NCI-H524 (cell line): Measurements from ENCODE around the gene BABAM2.

Experiments used
- DNase-seq, 2 experiments: peaks; one replicate each; lab custom pipeline; 2025; lab: John Stamatoyannopoulos, UW

The BABAM2 gene

DNA sequence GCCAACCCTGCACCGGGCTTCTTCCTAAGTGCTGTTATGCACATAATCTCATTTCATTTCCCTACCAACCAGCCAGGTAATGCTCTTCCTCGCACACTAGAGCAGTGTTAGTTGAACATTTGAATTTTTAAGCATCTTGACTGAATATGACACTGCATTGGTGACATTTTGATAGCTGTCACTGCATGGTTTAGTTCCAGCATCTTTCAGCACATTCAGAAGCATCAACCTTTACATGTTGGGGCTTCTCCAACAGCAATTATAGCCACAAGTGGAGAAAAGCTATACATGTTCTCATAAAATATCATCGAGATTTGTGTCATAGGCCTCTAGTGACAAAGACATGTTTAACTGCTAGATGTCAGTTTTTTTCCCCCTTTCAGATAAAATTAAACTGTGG lies 272.0 kb downstream of the BABAM2 start:
- DNase-seq, result no peak

DNA sequence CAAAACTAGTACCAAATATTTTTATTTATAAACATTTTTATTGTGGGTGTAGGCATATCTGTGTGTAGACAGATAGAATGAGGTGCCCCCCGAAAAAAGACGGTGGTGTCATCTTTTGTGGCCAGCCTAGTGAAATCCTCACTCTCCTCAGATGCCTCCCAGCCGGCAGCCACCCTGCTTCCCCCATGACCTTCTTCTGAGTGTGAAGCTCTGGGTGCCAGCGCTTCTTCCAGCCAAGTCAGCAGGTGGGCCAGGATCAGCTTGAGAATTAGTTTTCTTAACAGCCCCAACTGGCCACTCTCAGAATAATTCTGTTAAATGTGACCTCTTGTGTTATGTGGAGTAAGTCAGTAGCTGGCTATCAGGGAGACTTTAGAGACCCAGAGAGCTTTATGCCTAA lies 272.5 kb downstream of the BABAM2 start:
- DNase-seq, result peak in 1 of 2 experiments; percentile 26

DNA sequence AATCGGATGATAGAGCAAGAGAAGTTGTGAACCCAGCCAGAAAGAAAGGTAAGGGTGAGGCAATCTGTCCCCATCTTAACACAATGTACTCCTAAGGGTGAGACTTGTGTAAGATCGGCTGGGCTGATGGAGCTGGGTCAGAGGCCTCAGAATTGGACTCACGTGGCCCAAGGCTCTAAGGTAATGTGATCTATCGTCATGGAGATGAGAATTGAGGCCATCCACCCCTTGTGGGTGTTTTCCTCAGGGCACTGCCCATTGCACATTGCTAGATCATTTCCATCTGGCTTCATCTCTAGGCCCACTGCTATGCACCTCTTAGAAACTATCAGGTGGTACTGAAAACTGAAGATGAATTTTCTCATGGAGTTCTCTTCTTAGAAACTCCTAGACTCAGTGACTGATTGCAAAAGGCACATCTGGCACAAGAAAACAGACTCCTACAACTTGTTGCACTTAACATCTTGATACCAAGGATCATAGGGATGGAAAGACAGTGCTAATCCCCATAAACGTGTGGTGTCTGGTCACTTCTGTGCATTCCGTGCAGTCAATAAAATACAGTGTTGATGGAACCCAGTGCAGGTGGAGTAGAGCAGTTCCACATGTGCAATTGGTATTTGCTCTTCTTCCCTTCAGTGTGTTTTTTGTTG lies 273.2 kb downstream of the BABAM2 start:
- no peak for DNase-seq

DNA sequence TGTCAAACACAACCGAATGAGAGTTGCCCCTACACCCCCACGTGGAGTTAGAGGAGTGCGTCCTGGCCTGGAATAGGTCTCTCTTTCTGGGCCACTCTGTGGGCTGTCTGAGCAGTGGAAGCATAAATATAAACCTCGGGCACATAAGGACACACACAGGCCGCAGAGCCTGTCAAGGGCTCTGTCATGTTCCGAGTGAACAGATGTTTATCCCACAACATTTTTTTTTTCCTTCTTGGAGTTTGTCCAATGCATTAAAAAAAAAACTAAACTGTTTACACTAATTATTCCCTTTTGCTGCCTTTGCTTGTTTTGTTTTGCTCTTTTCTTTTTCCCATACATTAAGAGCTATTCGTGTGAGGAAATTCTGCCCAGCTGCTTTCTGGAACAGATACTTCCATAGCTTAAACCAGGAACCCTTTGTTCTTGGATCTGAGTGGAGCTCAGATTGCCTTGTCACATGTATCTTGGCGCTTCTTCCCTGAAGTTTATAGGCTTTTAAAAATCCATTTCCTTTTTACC lies 273.8 kb downstream of the BABAM2 start:
- DNase-seq, result peak in 1 of 2 experiments; percentile 57

DNA sequence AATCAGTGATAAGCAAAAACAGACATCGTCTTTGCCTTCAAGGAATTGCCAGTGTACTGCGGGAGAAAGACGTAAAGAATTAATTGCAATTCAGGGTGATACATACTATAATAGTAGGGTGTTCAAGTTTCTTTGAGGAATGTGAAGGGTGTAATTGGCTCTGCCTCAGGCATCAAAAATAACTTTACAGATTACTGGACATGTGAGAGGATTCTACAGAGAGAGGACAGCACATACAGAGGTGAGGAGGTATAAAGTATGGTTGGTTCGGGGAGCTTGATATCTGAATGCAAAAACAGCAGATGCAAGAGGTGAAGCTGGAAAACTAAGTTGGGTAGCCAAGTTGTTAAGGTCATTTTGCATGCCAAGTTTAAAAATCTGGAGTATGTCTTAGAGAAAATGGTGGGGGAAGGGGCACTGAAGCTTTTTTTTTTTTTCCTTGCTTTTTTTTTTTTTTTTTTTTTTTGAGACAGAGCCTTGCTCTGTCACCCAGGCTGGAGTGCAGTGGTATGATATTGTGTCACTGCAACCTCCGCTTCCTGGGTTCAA lies 274.6 kb downstream of the BABAM2 start:
- no peak for DNase-seq

DNA sequence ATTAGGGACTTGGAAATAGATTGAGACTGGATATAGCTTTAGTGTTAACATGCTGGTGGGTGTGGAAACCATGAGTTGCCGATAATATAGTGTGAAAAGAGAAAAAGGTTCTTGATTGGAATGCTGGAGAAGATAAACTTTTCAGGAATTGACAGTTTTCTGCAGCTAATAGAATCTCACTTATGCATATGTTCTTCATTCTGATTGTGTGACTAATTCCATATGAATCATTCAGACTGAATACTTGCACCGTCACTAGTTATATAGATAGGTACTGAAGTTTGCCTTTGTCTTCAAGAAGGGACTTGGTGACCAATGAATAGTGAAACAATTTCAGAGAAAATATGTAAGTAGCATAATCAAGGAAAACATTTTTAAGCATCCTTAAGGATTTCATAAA lies 276.4 kb downstream of the BABAM2 start:
- no peak for DNase-seq

DNA sequence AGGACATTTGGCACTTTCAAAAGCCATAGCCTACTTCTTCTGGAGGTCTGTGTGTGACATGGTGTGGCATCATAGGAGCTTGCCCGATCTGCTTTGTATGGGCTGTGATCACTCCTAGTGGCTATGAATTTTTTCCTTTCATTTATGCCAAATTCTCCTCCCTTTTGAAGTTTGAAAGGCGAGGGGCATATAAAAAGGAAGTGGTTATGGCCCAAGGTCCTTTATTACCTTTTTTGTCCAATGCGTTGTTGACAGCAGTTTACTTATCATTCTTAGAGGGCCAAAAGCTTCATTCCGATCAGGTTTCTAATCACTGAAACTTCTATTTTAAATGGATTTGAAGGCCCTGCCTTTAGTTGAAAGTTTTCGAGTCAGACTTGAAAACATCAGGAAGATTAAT lies 277.8 kb downstream of the BABAM2 start:
- no peak for DNase-seq

DNA sequence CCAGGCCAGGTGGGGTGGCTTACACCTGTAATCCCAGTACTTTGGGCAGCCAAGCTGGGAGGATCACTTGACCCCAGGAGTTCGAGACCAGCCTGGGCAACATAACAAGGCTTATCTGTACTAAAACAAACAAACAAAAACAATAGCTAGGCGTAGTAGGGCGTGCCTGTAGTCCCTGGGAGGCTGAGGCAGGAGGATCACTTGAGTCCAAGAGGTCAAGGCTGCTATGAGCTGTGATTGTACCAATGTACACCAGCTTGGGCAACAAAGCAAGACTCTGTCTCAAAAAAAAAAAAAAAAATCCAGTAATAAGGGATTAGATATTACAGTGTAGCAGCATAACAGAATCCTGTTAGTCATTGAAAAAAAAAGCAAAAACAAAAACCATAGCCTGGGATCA lies 279.0 kb downstream of the BABAM2 start:
- no peak for DNase-seq

DNA sequence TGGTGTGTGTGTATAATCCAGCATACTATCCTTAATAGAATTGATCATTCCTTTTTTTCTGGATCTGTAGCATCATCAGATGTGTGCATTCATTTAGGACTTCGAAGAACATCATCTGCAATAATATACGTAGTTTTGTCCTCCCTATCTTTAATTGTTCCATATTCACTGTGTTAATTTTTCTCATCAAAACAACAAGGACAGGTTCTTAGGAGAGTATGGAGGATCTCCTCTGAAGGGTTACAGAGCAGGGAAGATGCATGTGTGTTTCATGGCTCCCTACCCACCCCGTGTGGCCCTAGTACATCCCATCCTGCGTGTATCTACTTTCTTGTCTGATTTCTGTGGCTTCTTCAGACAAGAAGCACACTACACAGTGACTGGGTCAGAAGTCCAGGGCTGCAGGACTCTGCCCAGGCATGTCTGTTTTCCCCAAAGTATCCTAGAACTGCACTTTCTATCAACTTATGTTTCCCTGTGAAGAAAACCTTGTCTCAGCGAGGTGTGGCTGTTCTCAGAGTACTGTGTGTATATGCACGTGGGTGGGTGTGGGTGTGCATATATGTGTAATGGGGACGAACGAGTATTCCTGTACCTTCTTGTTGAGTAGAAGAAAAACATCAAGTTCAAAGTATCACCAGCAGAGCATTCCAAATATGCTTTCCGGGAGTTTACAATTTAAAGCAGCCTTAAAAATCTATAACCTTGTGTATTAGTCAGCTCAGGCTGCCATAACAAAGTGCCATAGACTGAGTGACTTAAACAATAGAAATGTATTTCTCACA lies 281.8 kb downstream of the BABAM2 start:
- DNase-seq, result no peak

DNA sequence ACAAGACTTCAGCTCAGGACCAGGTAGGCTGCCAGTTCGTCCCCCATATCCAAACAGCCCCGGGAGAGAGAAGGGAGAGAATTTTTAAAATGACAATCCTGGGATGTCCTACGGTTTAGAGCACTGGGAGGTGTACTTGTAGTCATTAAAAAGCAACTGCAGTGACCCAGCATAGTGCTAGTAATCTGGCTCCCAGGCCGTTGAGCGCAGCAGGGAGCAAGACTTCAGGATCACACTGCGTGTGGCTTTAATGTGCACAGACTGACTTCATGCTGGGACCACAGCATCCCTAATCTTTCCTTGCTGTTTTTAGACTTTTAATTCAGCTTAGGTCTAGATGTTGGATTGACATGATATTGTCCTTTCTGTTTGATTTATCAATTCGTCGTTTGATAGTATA lies 282.8 kb downstream of the BABAM2 start:
- no peak for DNase-seq

DNA sequence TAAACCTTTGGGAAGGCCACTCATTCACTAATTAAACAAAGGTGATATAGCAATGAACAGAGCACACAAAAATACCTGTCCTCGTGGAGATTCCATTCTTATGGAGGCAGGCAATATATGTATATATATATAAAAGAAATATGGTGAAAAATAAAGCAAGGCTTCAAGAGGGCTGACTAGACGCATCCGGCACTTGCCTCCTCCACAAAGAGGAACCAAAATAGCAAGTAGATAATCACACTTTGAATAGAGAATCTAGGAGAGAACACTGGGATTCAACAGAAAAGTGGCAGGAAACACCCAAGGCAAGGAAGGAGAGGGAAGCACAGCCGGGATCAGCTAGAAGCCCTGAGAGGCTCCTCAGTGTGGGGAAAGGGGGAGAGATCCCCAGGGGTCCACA lies 283.7 kb downstream of the BABAM2 start:
- DNase-seq, result no peak

DNA sequence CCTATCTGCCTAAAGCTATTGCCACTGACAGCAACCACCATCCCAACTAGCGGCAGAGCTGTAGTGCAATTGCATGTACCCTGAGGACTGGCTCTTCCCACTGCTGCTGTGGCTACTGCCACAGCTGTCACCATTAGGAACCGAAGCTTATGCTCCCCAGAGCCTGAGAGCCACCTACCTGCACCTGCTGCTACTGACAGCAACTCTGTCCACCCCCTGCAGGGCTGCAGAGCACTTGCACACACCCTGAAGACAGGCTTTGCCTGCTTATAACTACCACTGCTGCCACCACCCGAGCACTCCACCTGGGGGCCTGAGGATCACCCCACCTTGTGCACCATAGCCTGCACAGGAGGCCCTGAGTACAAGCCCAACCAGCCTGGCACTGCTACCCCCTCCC lies 284.5 kb downstream of the BABAM2 start:
- peak; percentile 51 to 82 for DNase-seq

DNA sequence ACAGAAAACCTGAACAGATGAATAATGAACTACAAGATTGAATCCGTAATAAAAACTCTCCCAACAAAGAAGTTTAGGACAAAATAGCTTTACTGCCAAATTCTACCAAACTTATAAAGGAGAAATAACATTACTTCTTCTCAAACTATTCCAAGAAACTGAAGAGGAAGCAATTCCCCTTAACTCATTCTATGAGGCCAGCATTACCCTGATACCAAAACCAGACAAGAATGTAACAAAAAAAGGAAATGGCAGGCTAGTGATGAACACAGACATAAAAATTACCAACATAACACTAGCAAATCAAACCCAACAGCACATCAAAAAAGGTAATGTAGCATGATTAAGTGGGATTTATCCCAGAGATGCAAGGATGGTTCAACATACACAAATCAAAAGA lies 288.4 kb downstream of the BABAM2 start:
- DNase-seq, result no peak

DNA sequence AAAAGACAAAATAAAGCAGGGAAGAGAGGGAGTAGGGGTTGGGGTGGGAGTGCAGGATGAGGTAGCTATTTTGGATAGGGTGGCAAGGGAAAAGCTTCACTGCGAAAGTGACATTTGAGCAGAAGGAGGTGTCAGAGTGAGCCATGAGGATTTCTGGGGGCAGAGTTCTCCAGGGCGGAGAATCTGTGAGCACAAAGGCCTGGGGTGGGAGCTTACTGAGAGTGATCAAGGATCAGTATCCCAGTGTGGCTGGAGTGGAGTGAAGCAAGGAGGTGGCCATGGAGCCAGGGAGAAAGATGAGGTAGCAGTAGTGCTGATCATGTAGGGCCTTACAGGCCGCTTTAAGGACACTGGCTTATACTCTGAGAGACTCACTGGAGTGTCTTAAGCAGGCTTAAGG lies 291.3 kb downstream of the BABAM2 start:
- DNase-seq, result peak in 1 of 2 experiments; percentile 20

DNA sequence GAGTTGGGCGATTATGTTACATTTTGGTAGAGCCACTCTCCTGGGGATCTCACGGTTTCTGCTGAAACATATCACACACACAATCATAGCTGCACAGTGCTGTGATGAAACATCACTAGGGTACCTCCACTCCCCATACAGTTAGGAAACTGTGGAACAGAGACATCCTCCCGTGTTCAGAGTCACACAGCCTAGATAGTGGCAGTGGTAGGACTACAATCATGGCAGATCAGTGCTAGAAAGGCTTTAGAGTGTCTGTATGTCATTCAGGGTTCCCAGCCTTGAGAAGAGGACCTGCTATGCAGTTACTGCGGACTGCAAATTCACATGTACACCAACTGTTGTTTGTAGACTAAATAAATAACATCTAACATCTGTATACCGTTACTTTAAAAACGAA lies 291.8 kb downstream of the BABAM2 start:
- DNase-seq, result no peak

DNA sequence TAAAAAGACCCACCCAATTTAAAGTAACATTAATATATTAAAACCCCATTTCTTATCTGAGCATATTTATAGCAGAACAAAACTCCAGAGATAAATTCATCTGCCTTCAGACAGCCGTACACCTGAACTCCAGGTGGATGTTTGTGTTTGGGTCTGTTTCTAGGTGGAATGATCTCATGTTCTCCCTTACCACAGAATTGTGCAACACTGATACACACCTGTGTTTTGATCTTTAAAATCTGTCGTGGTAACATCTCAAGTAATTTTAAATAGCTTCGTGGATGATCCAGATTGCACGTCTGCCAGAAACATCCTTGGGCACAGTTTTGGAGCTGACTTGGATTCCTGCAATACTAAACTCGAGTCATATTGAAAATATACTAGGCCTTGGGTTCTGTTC lies 294.6 kb downstream of the BABAM2 start:
- DNase-seq, result no peak

DNA sequence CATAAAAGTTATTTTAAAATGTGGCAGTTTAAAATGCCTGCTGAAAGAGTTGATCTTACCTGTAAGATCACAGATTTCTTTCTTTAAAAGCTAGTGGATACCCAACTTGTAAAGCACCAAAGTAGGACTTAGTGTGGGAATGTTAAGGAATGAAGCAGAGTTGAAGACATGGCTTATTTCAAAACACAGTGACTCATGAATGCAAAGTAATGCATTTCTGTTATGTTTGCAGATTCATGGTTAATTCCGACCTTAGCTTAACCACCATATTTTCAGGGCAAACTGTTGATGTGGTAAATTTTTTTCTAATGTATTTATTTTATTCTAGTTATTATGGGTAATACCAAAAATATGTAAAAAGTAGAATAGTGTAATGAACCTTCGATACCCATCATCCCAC lies 295.4 kb downstream of the BABAM2 start:
- no peak for DNase-seq

DNA sequence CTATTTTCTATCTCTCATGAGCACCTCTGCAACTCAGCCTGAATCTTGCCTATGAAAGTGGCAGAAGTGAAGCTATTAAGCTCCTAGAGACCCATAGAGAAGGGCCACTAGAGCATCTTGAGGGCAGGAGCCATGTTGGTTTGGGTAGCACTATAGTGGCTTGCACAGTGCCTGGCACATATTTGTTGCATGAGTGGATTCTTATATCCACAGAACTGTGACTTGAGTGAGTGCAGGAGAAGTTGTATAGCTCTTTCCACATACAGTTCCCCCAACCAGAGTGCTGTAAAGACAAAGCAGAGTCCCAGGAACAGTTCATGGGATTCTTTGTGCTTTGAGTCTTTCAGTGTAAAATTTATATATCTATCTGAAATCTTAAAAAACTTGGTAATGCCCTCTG lies 296.7 kb downstream of the BABAM2 start:
- no peak for DNase-seq

DNA sequence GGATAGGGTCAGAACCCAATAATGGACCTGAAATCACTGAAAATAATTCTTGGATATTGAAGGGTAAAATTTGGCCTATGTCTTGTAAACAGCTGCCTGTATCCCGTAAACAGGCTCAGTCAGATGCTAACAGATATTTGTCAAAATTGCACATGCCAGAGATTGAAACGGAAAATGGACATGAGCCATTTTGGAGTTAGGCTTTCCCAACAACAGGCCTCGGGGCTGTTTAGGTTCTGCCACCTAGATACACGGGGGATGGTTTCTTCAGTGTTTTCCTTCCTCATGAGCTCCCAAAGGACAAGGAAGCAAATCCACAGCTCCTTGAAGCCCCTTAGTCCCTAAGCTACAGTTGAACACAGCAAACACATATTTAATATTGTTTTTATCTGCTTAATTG lies 297.9 kb downstream of the BABAM2 start:
- DNase-seq, result no peak

DNA sequence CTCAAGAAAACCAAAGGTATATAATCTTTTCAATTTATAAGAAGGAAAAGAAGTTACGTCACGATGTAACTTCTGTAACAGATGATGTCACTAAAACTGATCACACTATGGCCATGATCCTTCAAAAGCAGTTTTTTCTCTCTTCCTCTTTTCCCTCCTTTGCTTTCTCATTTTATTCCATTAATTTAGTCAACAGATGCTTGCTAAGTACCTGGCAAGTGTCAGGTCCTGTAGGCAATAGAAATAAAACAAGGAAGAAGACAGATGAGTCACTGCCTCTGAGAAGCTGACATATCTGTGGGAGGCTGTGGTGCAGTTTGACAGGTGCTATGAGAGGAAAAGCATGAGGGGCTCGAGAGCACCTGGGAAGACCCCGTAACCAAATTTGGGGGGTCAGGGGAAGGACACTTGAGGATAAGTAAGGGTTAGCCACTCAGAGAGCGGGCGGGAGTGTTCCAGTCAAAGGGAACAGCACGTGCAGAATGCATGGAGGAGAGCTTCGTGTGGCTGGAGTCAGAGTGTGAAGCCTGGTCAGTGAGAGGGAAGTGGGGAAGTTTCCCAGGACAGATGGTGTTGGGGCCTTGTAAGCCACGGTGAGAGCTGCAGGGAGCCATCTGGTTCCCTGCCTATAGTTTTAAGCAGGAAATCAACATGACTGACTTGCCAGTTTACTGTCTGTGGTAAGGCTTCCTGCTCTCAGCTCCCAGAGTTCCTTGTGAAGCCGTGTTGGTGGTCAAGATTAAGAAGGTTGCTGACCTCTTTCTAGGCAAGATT lies 303.3 kb downstream of the BABAM2 start:
- peak; percentile 85 to 97 for DNase-seq

DNA sequence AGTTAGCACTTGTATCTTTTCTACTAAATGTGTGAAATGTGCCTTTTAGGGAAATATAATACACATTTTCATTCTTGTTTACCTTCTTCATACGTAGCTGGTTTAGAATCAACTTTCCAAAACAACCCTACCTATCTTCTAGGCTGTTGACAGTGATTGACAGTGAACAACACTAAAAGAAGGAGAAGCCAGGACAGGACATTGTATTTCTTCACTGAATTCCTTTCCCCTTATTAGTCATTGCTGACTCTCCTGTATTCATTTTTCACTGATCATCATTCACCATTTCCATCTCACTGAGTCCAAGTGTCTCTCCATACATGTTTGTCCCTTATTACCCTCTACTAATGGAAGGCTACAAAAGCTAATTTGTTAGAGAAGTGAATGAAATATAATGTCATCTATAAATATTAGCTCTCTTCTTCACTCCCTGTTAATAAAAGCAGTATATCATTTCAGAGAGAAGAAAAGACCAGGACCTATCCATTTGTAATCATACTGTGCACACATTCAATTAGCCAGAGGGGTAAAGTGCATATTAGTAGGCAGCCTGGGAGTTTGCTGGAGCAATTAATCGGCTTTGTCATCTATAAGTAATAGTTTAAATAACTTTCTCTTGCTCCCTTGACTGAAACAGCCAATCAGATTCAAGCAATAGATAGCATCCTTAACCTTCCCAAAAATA lies 309.6 kb downstream of the BABAM2 start:
- no peak for DNase-seq

DNA sequence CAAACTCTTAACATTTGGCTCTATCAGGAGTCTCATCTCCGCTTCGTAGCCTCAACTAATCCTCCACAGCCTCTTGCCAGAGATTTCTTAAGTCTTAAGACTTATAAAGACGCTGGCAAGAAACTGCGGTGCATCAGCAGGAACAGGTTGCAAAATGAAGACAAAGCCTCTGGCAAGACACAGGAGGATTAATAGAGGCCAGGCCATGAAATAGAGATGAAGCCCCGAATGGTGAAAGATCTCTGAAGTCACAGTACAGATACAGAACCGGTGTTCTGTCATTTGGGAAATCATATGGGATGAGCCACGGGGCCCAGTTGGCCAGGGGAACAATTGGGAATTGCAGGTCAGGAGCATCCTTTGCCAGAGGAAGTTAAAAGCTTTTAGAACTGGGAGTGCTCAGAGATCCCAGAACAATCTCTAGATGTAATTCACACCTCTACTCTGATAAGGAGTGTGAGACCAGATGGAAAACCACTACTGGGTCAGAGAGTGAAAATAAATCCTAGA lies 311.2 kb downstream of the BABAM2 start:
- DNase-seq, result peak in 1 of 2 experiments; percentile 64
